GM23248 (cell line): ENCODE measurements around the gene MPP1.

Experiments
- EZH2 ChIP-seq: fragments of 200-600 bp; sonication (generic); IDR thresholded peaks from 2 replicates; pipeline ENCODE4 v1.6.1; 2018; ENCODE audit warnings: antibody characterized with exemption, mild to moderate bottlenecking; ENCODE audit not compliant: insufficient read depth, poor library complexity, severe bottlenecking
- EZH2phosphoT487 ChIP-seq: fragments of 200-600 bp; sonication (generic); IDR thresholded peaks from 2 replicates; pipeline ENCODE4 v1.6.1; 2018; ENCODE audit warnings: antibody characterized with exemption, moderate library complexity, mild to moderate bottlenecking, low read depth; ENCODE audit not compliant: insufficient read depth

- TF ChIP-seq EZH2: no peak
- TF ChIP-seq EZH2phosphoT487: no peak
These were observed 8.5 kb upstream of the MPP1 start for GRCh38 chrX:154813801-154814200.
